Measurements from ENCODE around the gene SYNGR2. TPM values are rescaled to one million over a fixed set of nuclear protein-coding genes. Genes with fewer than 3 reads are reported as not detected.

Gene SYNGR2
- total and polyA plus RNA-seq, 2 of the 8 experiments (the other 6 are each of a cell fraction or from before 2014, with no cell fraction given) = 50.0 to 139 TPM

DNA sequence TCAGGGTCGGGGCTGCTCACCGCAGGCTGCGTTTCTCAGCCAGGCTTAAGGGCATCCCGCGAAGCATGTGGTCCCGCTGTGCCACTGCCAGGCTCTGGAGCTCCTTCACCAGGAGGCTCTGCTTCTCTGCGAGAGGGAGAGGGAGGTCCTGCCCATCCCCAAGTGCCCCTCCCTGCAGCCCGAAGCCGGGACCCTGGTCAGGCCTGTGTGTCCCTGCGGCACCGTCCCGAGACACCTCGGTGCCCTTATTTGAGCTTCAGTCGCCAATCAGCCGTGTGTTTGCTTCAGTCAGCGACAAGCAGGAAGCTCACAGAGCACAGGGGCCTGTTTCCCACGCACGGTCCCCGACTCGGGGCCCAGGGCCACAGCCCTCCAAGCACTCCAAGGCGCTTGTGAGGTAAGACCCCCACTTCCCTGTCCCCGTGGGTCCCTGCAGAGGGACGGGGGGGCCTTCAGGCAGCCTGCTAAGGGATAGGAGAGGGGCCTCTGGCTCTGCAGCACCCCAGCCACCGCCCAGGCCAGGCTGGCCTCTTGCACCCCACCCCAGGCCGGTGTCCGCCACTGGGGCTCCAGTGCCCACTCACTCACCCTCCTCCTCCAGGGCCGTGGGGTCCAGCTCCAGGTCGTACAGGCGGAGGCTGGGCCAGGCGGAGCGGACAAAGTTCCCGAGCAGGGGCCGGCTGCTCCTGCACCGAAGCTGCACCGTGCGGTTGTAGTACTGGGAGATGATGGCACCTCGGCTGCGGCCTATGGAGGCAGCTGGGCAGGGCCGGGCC, 43.1 kb upstream of the SYNGR2 start (continued):
- TF ChIP-seq, protein P1, sequence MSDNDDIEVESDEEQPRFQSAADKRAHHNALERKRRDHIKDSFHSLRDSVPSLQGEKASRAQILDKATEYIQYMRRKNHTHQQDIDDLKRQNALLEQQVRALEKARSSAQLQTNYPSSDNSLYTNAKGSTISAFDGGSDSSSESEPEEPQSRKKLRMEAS (IDR thresholded peaks at IDR 0.05) = no peak
- TF ChIP-seq JUND (IDR thresholded peaks at IDR 0.05; ENCODE audit: low read length) = no peak
- no peak for TF ChIP-seq SIN3A (conservative IDR thresholded peaks at IDR 0.05 in 1 of 2, IDR thresholded peaks at IDR 0.05 in 1 of 2; ENCODE audit: low read depth in 1 of 2, low read length in 2 of 2)
- TF ChIP-seq, protein P2, sequence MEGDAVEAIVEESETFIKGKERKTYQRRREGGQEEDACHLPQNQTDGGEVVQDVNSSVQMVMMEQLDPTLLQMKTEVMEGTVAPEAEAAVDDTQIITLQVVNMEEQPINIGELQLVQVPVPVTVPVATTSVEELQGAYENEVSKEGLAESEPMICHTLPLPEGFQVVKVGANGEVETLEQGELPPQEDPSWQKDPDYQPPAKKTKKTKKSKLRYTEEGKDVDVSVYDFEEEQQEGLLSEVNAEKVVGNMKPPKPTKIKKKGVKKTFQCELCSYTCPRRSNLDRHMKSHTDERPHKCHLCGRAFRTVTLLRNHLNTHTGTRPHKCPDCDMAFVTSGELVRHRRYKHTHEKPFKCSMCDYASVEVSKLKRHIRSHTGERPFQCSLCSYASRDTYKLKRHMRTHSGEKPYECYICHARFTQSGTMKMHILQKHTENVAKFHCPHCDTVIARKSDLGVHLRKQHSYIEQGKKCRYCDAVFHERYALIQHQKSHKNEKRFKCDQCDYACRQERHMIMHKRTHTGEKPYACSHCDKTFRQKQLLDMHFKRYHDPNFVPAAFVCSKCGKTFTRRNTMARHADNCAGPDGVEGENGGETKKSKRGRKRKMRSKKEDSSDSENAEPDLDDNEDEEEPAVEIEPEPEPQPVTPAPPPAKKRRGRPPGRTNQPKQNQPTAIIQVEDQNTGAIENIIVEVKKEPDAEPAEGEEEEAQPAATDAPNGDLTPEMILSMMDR (IDR thresholded peaks at IDR 0.05; ENCODE audit: control extremely low read depth in 1 of 3, insufficient read depth in 1 of 3, low read depth in 1 of 3, low read length in 3 of 3) = no peak
- TF ChIP-seq MAFK (IDR thresholded peaks at IDR 0.05; ENCODE audit: low read depth, low read length) = no peak

Data from H1 (cell line).